Measurements from ENCODE around the gene PLXND1. TPM values are rescaled to one million over a fixed set of nuclear protein-coding genes. Genes with fewer than 3 reads are reported as not detected.
"Not testable (repeated sequence)": the region's sequence is repeated elsewhere in the genome, so short reads cannot be mapped to it uniquely, and the experiment has no call there.

The PLXND1 gene
- total RNA-seq, 2 donors from 2014 or later: 73.1 to 83.2 TPM

DNA sequence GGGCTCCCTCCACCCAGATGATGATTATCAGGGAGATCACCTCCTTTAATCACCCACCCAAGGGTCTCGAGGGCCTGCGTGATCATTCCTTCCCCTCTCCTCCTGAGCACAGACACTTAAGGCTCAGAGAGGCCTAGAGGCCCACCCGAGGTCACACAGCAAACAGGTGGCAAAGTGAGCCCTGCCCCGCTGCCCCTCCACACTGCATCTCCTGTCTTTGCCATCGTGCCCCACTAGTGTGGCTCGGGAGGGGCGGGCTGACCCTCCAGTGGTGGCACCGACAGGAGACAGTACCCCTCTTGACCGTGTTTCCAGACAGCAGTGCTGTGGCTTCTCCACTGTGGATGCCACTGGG, 4.9 kb upstream of the PLXND1 start:
- WGBS, 2 experiments (ENCODE audit: insufficient coverage in 1 of 2, insufficient read length in 1 of 2): 82 to 89% methylated on average over 8 to 9 of the region's 9 CpGs
- peak overlapping the region; percentile 52 for H3K27ac Mint-ChIP-seq

DNA sequence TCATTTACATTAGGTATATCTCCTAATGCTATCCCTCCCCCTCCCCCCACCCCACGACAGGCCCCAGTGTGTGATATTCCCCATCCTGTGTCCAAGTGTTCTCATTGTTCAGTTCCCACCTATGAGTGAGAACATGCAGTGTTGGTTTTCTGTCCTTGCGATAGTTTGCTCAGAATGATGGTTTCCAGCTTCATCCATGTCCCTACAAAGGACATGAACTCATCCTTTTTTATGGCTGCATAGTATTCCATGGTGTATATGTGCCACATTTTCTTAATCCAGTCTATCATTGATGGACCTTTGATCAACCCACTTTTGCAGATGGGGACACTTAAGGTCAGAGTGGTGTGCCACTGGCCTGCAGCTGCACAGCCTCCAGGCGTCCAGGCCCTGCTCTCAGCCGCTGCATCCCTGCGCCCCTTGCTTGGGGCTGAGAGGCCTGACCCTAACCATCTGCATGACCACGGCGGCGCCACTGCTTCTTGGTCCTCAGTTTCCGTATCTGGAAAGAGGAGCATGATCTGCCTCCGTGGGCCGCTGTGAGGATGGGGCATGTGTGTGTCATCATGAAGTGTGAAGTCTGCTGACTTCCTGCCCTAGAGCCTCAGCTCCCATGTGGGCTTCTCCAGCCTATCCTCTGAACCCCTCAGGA, 4.4 kb upstream of the PLXND1 start:
- H3K27ac ChIP-seq (ENCODE audit: low read depth, low read length); H3K4me3 ChIP-seq (ENCODE audit: low read length); H3K9me3 ChIP-seq (ENCODE audit: control insufficient read depth, low read length); H3K4me1 ChIP-seq (ENCODE audit: control insufficient read depth, insufficient read depth, low read length); H3K9ac ChIP-seq (ENCODE audit: extremely low read depth, low read length, poor library complexity, severe bottlenecking); DNase-seq; H3K27me3 ChIP-seq (ENCODE audit: control insufficient read depth, insufficient read depth, low read length, poor library complexity, severe bottlenecking); H3K9me3 Mint-ChIP-seq; H3K36me3 ChIP-seq (ENCODE audit: control insufficient read depth, insufficient read depth, low read length); H3K27ac Mint-ChIP-seq; H3K4me3 Mint-ChIP-seq; H3K36me3 Mint-ChIP-seq (ENCODE audit: low read depth); H3K27me3 Mint-ChIP-seq (ENCODE audit: insufficient read depth): not testable (repeated sequence)
- peaks cover 16% of the 10 kb centered on the region for H3K4me1 Mint-ChIP-seq
- WGBS, 2 experiments (ENCODE audit: insufficient coverage in 1 of 2, insufficient read length in 1 of 2): 90 to 100% methylated on average over 2 to 10 of the region's 11 CpGs

More for the DNA sequence above, 4.9 kb upstream of the PLXND1 start:
- Mint-ChIP-seq H3K36me3 (ENCODE audit: low read depth) (no peaks in the 10 kb centered on the region), H3K4me1 (peaks cover 16% of the 10 kb centered on the region), H3K27me3 (ENCODE audit: insufficient read depth) (peaks cover 2% of the 10 kb centered on the region), H3K9me3 (no peaks in the 10 kb centered on the region), H3K4me3 (no peak overlapping the region)
- H3K9ac ChIP-seq (ENCODE audit: extremely low read depth, low read length, poor library complexity, severe bottlenecking): no peak overlapping the region
- H3K4me1 ChIP-seq (ENCODE audit: control insufficient read depth, insufficient read depth, low read length): no peaks in the 10 kb centered on the region
- no peak for DNase-seq
- TF ChIP-seq, protein P1, sequence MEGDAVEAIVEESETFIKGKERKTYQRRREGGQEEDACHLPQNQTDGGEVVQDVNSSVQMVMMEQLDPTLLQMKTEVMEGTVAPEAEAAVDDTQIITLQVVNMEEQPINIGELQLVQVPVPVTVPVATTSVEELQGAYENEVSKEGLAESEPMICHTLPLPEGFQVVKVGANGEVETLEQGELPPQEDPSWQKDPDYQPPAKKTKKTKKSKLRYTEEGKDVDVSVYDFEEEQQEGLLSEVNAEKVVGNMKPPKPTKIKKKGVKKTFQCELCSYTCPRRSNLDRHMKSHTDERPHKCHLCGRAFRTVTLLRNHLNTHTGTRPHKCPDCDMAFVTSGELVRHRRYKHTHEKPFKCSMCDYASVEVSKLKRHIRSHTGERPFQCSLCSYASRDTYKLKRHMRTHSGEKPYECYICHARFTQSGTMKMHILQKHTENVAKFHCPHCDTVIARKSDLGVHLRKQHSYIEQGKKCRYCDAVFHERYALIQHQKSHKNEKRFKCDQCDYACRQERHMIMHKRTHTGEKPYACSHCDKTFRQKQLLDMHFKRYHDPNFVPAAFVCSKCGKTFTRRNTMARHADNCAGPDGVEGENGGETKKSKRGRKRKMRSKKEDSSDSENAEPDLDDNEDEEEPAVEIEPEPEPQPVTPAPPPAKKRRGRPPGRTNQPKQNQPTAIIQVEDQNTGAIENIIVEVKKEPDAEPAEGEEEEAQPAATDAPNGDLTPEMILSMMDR (conservative IDR thresholded peaks at IDR 0.05): no peak
- H3K27me3 ChIP-seq (ENCODE audit: control insufficient read depth, insufficient read depth, low read length, poor library complexity, severe bottlenecking): no peaks in the 10 kb centered on the region
- H3K36me3 ChIP-seq (ENCODE audit: control insufficient read depth, insufficient read depth, low read length): no peaks in the 10 kb centered on the region
- no peak overlapping the region for H3K4me3 ChIP-seq (ENCODE audit: low read length)
- H3K9me3 ChIP-seq (ENCODE audit: control insufficient read depth, low read length): no peaks in the 10 kb centered on the region
- H3K27ac ChIP-seq (ENCODE audit: low read depth, low read length): peak overlapping the region; percentile 79

DNA sequence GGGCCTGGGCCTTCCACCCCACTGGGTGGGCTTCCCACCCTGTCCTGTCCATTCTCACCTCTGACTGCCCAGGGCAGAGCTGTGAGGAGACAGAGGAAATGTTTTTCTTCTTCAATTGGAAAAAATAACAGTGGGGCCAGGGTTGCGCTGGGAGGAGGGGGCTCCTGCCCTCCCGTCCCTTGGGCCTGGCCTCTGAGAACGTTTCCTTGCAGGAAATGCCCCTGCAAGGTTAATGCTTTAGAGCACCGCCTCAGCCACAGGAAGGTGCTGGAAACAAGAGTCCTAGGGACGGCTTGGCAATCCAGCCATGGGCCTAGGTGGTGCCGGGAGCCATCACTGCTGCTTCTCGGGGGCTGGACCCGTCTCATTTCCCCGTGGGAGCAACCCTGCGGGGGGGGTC, 3.8 kb upstream of the PLXND1 start:
- H3K27ac ChIP-seq (ENCODE audit: low read depth, low read length): no peak overlapping the region
- H3K27ac Mint-ChIP-seq: no peak overlapping the region
- no peaks in the 10 kb centered on the region for H3K36me3 ChIP-seq (ENCODE audit: control insufficient read depth, insufficient read depth, low read length)
- H3K9ac ChIP-seq (ENCODE audit: extremely low read depth, low read length, poor library complexity, severe bottlenecking): no peak overlapping the region
- peak; percentile 71 for DNase-seq
- H3K9me3 Mint-ChIP-seq: no peaks in the 10 kb centered on the region
- no peaks in the 10 kb centered on the region for H3K36me3 Mint-ChIP-seq (ENCODE audit: low read depth)
- no peak overlapping the region for H3K4me3 Mint-ChIP-seq
- H3K4me1 Mint-ChIP-seq: peaks cover 17% of the 10 kb centered on the region
- no peak overlapping the region for H3K4me3 ChIP-seq (ENCODE audit: low read length)
- peaks cover 5% of the 10 kb centered on the region for H3K27me3 Mint-ChIP-seq (ENCODE audit: insufficient read depth)
- H3K27me3 ChIP-seq (ENCODE audit: control insufficient read depth, insufficient read depth, low read length, poor library complexity, severe bottlenecking): peaks cover 10% of the 10 kb centered on the region
- TF ChIP-seq, protein P1 (conservative IDR thresholded peaks at IDR 0.05): no peak
- 62 to 74% methylated on average over 3 to 10 of the region's 10 CpGs for WGBS, 2 experiments (ENCODE audit: insufficient coverage in 1 of 2, insufficient read length in 1 of 2)
- no peaks in the 10 kb centered on the region for H3K4me1 ChIP-seq (ENCODE audit: control insufficient read depth, insufficient read depth, low read length)
- H3K9me3 ChIP-seq (ENCODE audit: control insufficient read depth, low read length): no peaks in the 10 kb centered on the region
